Ectodermal cell (in vitro differentiated cells): ENCODE data around the gene CARD11.
"Not testable (repeated sequence)": the region's sequence is repeated elsewhere in the genome, so short reads cannot be mapped to it uniquely, and the experiment has no call there.

ENCODE experiments used
- H3K27ac ChIP-seq: 2 replicates; pipeline ENCODE4 v1.7.0; 2013; ENCODE audit warnings: mild to moderate bottlenecking, low read depth, low read length; ENCODE audit not compliant: insufficient read depth, poor library complexity, severe bottlenecking
- H3K27me3 ChIP-seq: 2 replicates; pipeline ENCODE4 v1.7.0; 2013; ENCODE audit warnings: mild to moderate bottlenecking, low read length; ENCODE audit not compliant: insufficient read depth, control insufficient read depth, poor library complexity, severe bottlenecking
- H3K36me3 ChIP-seq: one replicate; pipeline ENCODE4 v1.7.0; 2013; ENCODE audit warnings: low read length; ENCODE audit not compliant: control insufficient read depth, insufficient read depth
- H3K4me1 ChIP-seq: one replicate; pipeline ENCODE4 v1.7.0; 2013; ENCODE audit warnings: low read length; ENCODE audit not compliant: control insufficient read depth, insufficient read depth
- H3K4me3 ChIP-seq: 2 replicates; pipeline ENCODE4 v1.7.0; 2013; ENCODE audit warnings: low read depth, low read length, control low read depth; ENCODE audit not compliant: insufficient read depth
- H3K9me3 ChIP-seq: 2 replicates; pipeline ENCODE4 v1.7.0; 2013; ENCODE audit warnings: mild to moderate bottlenecking, low read length, moderate library complexity; ENCODE audit not compliant: control insufficient read depth
- WGBS, 2 experiments: methylation state at CpG; one replicate each; pipeline ENCODE4 v1.1.7; 2013; ENCODE audit warnings: missing lambda C conversion rate in 2 of 2; 5-methylcytosine and 5-hydroxymethylcytosine counted together

CARD11 gene

DNA sequence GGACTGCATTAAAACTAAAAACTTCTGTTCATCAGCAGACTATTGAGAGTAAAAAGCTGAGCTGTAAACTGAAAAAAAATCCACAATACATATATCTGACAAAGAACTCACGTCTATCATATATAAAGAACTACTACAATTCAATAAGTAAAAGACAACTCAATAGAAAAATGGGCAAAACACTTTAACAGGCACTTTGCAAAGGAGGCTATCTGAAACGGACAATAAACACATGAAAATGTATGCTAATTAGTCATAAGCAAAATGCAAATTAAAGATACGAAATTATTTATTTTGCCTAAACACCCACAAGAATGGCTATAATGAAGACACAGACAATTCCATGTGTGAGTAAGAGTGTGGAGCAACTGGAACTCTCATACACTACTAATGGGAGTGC lies 18.1 kb downstream of the CARD11 start:
- H3K9me3 ChIP-seq, result no peaks in the 10 kb centered on the region
- no peak overlapping the region for H3K4me3 ChIP-seq
- no peaks in the 10 kb centered on the region for H3K36me3 ChIP-seq
- H3K27me3 ChIP-seq, result no peaks in the 10 kb centered on the region
- H3K4me1 ChIP-seq, result peaks cover 13% of the 10 kb centered on the region
- WGBS, 2 experiments, result 99 to 100% methylated on average over 2 to 3 of the region's 3 CpGs
- no peak overlapping the region for H3K27ac ChIP-seq

DNA sequence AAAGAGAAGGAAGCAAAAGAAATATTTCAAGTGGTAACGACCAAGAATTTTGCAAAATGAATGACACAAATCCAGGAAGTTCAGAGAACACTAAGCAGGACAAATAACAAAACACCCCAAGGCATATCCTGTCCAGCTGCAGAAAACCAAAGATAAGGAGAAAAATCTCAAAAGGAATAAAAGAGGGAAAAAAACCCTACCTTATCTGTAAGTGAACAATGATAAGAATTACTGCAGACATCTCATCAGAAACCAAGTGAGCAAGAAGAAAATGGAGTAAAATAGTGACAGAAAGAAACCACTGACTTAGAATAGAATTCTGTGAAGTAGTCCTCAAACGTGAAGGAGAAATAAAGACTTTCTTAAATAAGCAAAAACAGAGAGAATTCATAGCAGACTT lies 21.8 kb downstream of the CARD11 start:
- no peaks in the 10 kb centered on the region for H3K27me3 ChIP-seq
- H3K9me3 ChIP-seq, result no peaks in the 10 kb centered on the region
- 87 to 89% methylated on average over 2 of the region's 2 CpGs for WGBS, 2 experiments
- H3K27ac ChIP-seq, result no peak overlapping the region
- H3K4me1 ChIP-seq, result no peaks in the 10 kb centered on the region
- H3K36me3 ChIP-seq, result no peaks in the 10 kb centered on the region
- no peak overlapping the region for H3K4me3 ChIP-seq

DNA sequence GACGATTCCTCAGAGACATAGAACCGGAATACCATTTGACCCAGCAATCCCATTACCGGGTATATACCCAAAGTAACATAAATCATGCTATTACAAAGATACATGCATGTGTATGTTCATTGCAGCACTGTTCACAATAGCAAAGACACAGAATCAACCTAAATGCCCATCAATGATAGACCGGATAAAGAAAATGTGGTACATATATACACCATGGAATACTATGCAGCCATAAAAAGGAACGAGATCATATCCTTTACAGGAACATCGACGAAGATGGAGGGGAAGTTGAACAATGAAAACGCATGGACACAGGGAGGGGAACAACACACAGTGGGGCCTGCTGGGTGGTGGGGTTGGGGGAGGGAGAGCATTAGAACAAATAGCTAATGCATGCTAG lies 22.4 kb downstream of the CARD11 start:
- not testable (repeated sequence) for H3K4me3 ChIP-seq, H3K9me3 ChIP-seq, H3K27ac ChIP-seq, H3K27me3 ChIP-seq, H3K4me1 ChIP-seq, H3K36me3 ChIP-seq
- 87 to 92% methylated on average over 8 of the region's 8 CpGs for WGBS, 2 experiments

DNA sequence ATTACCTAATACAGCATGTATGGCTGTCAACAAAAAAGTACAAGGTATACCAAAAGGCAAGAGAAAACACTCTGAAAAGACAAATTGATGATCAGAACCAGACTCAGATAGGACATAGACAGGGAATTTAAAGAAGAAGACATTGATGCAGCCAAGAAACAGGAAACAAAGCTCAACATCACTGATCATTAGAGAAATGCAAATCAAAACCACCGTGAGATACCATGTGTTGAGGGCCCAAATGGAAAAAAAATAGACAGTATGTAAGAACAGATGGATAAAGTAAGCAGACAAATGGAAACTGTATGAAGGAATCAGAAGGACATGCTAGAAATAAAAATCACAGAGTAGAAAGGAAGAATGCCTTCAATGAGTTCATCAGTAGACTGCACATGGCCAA lies 23.3 kb downstream of the CARD11 start:
- 77 to 95% methylated on average over 1 of the region's 1 CpG for WGBS, 2 experiments
- H3K4me3 ChIP-seq, result no peak overlapping the region
- H3K27ac ChIP-seq, result no peak overlapping the region
- no peaks in the 10 kb centered on the region for H3K9me3 ChIP-seq
- H3K36me3 ChIP-seq, result no peaks in the 10 kb centered on the region
- no peaks in the 10 kb centered on the region for H3K27me3 ChIP-seq
- H3K4me1 ChIP-seq, result no peaks in the 10 kb centered on the region

DNA sequence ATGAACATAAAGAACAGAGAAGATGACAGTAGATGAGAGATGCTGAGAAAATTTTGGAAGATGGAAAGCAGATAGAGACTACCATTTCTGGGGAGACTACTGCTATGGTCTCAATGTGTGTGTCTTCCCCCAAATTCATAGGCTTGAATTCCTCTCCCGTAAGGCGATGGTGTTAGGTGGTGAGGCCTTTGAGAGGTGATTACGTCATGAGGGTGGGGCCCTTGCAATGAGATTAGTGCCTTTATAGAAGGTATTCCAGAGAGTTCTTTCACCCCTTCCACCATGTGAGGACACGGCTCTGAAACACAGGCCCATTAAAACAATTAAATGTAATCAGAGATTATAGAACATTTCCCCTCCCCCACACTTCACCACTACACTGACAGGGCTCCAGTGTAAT lies 23.9 kb downstream of the CARD11 start:
- no peaks in the 10 kb centered on the region for H3K27me3 ChIP-seq
- WGBS, 2 experiments, result 64 to 67% methylated on average over 3 to 4 of the region's 4 CpGs
- H3K4me3 ChIP-seq, result no peak overlapping the region
- no peaks in the 10 kb centered on the region for H3K9me3 ChIP-seq
- H3K36me3 ChIP-seq, result no peaks in the 10 kb centered on the region
- no peaks in the 10 kb centered on the region for H3K4me1 ChIP-seq
- H3K27ac ChIP-seq, result no peak overlapping the region

DNA sequence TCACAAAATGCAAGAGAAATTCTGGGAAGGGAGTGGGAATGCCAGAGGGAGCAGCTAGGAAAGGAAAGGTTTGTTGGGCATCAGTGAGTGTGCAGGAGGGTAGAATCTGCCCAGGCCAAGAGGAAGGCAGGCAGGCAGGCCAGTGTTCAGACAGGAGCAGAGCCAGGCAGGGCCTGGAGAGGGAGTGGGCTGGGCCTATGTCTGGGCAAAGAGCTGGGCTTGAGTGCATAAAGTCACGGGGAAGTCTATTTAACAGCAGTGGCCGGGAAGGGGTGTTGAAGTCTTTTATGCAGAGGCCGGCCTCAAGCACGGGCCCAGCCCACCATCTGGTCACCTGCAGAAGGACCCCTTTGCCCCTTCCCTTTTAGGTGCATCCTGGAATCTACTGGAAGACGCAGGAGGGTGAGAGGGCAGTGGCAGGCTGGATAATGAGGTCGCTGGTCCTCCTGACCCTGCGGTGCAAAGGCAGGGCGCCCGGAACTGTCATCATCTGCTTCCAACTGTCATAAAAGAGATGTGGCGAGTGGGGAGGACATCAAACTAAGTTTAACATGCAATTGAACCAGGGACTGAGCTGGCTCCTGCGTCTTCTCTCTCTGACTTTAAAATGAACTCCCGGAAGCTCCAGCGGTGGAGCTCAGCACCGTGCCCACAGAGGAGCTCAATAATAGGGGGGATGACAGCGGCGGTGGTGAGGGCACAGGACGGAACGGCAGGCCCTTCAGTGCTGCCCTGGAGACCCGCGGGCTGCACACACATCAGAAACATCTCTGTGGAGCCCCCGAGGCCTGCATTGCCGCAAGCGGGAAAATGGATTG lies 29.5 kb downstream of the CARD11 start:
- Histone ChIP-seq H3K9me3 (no peaks in the 10 kb centered on the region), H3K27ac (no peak overlapping the region), H3K4me3 (no peak overlapping the region), H3K4me1 (no peaks in the 10 kb centered on the region), H3K27me3 (no peaks in the 10 kb centered on the region), H3K36me3 (no peaks in the 10 kb centered on the region)
- 91 to 92% methylated on average over 23 of the region's 23 CpGs for WGBS, 2 experiments

DNA sequence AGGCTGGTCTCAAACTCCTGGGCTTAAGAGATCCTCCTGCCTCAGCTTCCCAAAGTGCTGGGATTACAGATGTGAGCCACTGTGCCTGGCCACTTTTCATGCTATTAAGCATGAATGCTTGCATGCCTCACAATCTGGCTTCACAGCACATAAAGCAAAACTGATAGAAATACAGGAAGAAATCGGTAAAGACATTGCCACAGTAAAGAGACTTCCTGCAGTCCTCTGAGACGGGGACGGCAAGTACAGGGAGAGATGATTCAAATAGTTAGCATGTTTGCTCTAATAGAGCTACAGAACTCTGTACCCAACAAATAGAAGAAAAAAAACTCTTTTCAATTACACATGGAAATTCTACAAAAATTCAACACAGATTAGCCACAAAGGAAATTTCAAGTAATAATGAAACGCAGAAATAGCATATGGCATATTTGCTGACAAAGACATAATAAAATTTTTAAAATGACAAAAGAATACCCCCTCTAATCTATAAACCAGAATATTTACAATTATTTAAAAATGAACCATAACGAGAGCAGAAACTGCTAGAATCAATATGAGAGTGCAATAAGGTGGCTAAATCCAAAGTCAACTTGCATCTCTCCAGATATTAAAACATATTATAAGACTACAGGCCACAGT lies 32.3 kb downstream of the CARD11 start:
- no peak overlapping the region for H3K27ac ChIP-seq
- H3K36me3 ChIP-seq, result no peaks in the 10 kb centered on the region
- no peak overlapping the region for H3K4me3 ChIP-seq
- 80 to 93% methylated on average over 3 to 4 of the region's 5 CpGs for WGBS, 2 experiments
- no peaks in the 10 kb centered on the region for H3K27me3 ChIP-seq
- H3K4me1 ChIP-seq, result no peaks in the 10 kb centered on the region
- H3K9me3 ChIP-seq, result no peaks in the 10 kb centered on the region

DNA sequence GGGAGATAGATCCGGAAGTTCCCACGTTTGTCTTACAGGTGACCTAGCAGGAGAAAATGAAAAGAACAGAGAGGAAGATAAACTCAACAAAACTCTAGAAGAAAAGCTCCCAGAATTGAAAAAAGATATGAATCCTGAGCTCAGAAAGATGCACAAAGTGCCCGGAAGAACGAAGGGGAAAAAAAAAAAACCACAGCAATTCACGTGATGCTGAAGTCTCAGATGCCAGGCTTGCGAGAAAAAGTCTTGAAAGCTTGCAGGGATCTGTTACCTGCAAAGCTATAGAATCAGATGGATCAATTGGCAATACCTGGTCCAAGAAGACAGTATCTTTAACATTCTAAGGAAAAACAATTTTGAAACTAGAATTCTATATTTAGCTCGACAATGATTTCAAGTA lies 33.5 kb downstream of the CARD11 start:
- Histone ChIP-seq H3K27ac (no peak overlapping the region), H3K27me3 (no peaks in the 10 kb centered on the region), H3K36me3 (no peaks in the 10 kb centered on the region), H3K4me1 (no peaks in the 10 kb centered on the region), H3K4me3 (no peak overlapping the region), H3K9me3 (no peaks in the 10 kb centered on the region)
- 85 to 89% methylated on average over 7 of the region's 7 CpGs for WGBS, 2 experiments

DNA sequence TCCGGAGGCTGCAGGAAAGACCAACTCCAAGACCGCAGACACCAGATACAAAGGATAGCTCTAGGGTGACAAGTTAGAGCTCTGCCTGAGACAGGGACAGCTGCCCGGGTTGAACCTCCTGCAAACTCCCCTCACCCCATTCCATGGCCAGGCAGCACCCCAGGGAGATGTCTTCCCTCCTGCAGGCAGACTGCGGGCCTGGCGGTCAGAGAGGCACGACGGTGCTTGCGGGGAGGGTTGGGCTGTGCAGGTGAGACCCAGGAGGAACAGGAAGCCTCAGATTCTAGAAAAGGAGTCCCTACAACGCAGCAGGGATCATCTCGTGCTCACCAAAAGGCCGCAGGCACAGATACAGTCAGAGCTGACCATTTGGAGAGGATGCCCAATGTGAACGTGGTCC lies 34.6 kb downstream of the CARD11 start:
- H3K9me3 ChIP-seq, result no peaks in the 10 kb centered on the region
- no peaks in the 10 kb centered on the region for H3K36me3 ChIP-seq
- H3K27me3 ChIP-seq, result no peaks in the 10 kb centered on the region
- H3K27ac ChIP-seq, result no peak overlapping the region
- no peak overlapping the region for H3K4me3 ChIP-seq
- H3K4me1 ChIP-seq, result no peaks in the 10 kb centered on the region
- whole genome bisulfite sequencing, 2 experiments, result 91 to 95% methylated on average over 12 of the region's 12 CpGs

DNA sequence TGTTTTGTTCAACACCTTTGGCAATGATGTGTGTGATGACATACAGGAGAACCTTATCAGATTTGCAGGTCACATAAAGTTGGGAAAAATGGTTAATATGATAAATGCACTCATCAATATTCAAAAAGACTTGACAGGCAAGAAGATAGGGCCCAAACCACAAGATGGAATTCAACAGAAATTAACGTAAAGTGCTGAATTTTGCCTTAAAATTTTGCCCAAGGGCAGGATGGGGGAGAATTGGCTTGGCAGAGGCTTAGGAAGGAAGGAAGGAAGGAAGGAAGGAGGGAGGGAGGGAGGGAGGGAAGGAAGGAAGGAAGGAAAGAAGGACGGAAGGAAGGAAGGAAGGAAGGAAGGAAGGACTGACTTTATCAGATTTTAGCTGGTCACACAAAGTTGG lies 35.3 kb downstream of the CARD11 start:
- no peaks in the 10 kb centered on the region for H3K27me3 ChIP-seq
- 92 to 95% methylated on average over 2 of the region's 2 CpGs for WGBS, 2 experiments
- no peak overlapping the region for H3K4me3 ChIP-seq
- no peak overlapping the region for H3K27ac ChIP-seq
- H3K36me3 ChIP-seq, result no peaks in the 10 kb centered on the region
- H3K4me1 ChIP-seq, result no peaks in the 10 kb centered on the region
- no peaks in the 10 kb centered on the region for H3K9me3 ChIP-seq
